GM18498 (cell line): ENCODE data around the gene SUCLG2.
A peak's percentile ranks its signal among the peaks of the same experiment; 100 is the strongest.

Source experiments
- ATAC-seq: cut with Tn5 transposase; IDR thresholded peaks from one replicate; pipeline ENCODE4 v1.9.1; 2021; ENCODE audit warnings: mild to moderate bottlenecking, moderate library complexity; ENCODE audit not compliant: unreplicated experiment

Gene SUCLG2

DNA sequence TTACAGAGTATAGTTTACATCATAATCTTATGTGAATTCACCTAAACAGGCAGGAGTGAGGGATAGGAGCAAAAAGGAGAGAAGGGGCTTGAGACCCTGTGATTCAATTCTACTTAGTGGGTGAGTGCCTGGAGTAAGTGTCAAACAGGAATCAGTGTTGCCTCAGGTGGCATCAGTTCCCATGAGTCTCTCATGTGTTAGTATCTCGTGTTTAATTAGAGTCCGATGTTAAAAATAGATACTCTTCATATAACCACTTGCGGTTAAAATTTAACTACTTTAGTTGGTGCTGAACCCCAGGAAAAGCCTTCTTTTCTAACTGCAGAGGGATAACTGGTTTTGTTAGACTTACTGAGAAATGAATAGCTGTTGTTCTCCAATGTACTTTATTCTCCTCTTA lies 251.5 kb downstream of the SUCLG2 start:
- ATAC-seq = no peak

DNA sequence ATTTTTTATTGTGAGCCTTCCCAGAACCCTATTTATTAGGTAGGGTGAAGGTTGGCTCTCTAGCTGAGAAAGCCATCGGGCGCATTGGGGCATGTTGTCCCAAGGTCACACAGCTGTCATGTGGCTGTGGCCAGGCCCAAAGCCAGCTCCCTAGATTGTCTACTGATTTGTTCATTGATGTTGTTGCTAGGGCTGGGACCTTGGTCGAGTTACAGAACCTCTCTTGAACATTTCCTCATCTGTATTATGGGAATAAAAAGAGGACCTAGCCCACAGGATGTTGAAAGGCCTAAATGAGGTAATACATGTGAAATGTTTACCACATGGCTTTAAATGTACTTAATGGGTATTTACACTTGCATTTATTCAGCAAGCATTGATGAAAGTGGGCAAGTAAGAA lies 252.5 kb downstream of the SUCLG2 start:
- no peak for ATAC-seq

DNA sequence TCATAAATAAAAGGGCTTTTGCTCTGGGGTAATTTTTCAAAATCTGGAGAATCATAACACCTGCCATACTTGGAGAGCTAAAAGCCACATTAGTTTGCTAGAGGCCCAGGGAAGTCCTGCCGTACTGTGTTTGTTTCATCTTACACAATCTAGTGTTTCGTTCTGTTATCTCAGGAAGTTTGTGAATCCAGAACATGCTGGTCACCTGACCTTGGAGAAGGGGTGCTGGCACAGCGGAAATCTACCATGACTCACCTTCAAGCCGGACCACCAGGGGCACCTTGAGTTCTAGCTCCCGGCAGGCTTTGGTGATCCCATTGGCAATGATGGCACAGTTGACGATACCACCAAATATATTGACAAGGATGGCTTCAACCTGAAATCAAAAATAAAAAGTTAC lies 253.9 kb downstream of the SUCLG2 start:
- no peak for ATAC-seq

DNA sequence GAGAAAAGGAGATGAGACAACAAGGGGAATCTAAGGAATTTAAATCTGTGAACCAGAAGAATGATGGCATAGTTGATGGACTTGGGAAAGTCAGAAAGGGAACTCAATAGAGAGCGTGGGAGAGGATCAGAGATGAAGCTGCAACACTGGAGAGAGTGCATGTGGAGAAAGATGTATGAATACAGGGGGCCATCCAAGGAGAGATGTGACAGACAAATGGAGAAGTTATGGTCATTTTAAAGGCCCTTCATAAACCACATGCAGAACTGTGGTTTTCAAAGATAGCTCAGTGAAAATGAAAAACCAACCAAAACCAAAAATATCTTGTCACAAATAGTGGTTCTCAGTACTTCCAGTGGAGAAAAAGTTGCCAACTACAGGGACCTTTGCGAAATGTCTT lies 265.2 kb downstream of the SUCLG2 start:
- ATAC-seq = peak; percentile 94

DNA sequence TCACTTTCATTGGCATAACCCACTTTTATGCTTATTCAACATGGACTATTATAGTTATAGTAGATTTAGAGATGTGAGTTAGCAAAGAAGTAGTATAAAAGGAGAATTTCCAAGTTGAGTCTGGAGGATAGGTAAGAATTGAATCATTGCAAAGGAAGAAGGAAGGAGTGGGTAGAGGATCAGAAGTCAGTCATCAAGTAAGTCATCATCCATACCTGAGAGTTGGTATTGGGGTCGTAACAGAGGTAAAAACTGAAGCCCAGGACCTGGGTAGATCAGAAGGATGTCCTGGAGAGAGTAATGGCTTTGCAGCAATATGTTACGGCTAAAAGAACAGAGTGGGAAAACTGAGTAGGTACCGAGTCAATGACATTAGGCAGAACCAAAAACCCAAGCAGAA lies 265.7 kb downstream of the SUCLG2 start:
- peak; percentile 4 for ATAC-seq

DNA sequence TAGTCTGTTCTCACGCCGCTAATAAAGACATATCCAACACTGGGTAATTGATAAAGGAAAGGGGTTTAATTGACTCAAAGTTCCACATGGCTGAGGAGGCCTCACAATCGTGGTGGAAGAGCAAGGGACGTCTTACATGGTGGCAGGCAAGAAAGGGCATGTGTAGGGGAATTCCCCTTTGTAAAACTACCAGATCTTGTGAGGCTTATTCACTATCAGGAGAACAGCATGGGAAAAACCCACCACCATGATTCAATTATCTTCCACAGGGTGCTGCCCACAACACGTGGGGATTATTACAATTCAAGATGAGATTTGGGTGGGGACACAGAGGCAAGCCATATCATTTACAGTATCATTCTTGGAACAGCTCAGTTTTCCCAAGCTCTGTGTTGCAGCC lies 268.0 kb downstream of the SUCLG2 start:
- ATAC-seq = no peak

DNA sequence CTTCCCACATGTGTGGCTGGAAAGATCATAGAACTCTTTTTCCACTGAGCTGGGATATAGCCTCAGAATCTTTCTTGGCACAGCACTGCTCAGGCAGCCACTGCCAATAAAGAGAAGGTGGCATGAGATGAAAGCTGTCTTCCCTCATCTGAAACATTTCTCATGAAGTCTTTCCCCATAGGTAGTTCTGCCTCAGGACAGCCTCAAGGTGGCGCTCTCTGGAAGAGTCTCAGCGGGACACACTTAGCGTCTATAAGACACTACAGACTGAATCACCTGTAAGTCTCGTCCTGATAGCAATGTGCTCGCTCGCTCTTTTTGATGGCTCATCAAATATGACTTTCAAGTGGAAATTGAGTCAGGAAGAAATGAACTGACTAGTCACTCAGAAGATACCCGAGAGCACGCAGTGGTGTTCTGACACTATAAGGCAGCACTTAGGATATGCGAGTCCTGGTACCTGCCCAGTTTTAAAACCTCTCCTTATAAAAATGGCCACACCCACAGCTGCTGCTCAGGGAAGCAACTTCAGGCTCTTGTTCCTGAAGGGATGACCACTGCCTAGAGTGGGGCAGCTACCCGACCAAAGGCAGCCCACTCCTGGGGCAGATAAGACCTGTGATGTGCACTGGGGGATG lies 269.5 kb downstream of the SUCLG2 start:
- ATAC-seq = no peak

DNA sequence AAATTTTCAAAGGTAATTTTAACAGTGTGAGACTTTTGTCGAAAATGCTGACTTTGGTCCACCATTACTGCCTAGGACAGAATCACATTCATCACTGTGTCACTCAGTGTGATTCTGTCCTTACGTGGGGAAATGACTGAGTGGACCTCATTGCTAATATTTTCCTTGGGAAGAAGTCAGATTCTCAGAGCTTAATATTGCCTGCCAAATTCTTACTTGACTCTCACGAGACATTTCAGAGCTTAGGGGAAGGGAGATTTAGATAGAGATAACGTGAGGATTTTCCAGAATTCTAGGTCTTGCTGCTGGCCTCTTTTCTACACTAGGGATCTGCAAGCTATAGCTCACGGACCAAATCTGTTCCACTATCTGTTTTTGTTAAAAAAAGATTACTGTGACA lies 270.4 kb downstream of the SUCLG2 start:
- no peak for ATAC-seq

DNA sequence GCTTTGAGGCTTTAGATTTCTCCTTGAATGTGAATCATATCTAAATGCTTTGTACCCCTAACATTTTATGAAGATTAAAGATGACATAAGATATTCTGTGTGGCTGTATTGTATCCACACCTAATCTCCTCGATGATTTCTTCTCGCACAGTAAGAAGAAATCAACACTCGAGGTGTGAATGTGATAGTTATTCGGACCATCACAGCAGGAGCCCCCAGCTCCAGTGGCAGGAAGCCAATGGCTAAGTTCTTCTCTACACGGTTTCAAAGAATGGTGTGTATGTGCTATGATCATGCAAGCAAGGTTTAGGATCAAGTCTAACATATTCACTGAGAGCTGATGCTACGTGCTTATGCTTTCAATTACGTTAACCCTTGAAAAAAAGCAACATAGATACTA lies 271.0 kb downstream of the SUCLG2 start:
- no peak for ATAC-seq

DNA sequence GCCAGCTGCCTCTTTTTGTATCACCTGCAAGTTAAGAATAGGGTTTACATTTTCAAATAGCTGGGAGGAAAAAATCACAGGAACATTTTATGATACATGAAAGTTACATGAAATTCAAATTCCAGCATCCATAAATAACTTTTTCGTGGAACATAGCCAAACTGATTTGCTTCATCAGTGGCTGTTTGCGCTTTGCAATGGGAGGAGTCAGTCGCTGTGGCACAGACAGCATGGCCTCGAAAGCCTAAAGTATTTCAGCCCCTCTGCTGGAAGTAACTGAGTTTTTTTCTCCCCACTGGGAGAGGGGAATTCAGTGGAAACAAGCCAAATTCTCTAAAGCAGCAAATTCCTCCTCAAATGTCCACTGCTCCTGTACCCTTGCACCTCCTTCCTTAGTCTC lies 271.9 kb downstream of the SUCLG2 start:
- no peak for ATAC-seq

DNA sequence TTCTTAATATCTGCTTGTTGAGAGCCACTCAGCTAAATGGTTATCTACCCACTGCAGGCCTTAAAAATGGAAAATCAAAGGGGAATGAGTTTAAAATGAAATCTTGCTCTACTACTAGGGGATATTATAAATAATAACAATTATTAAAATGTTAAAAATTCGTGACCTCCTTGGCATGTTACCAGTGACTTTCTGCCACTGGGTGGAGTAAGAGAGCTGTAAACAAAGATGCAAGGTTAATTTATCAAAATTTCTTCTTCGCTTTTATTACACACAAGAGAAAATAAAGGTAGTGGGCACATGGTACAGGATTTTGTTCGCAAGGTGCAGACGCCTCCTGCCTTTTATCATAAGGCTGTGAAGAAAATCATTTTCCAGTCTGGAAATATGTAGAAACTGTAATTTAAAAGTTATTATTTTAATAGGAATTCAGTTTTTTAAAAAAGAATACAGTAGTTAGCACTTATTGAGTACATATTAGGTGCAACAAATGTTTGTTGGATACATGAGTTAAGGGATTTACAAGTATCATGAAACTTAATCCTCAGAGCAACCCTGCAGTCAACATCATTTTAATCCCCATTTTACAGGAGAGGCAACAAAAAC lies 272.6 kb downstream of the SUCLG2 start:
- no peak for ATAC-seq

DNA sequence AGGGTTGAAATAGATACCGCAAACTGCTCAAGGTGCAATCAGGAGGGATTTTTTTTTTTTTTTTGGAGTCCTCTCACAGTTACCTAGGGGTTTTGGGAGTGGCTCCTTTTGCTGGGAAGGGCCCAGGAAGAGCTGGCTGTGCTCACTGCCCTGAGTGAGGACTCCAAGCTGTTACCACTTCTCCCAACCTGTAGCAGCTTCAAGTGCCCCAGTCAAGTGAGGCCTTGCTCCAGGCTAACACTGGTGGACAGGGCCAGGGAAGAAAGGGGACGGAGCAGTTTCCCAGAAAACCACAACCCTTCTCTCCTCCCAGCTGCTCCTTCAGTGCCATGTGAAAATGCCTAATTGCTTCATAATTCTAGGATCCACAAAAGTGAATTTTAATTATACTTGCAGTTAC lies 274.3 kb downstream of the SUCLG2 start:
- no peak for ATAC-seq

DNA sequence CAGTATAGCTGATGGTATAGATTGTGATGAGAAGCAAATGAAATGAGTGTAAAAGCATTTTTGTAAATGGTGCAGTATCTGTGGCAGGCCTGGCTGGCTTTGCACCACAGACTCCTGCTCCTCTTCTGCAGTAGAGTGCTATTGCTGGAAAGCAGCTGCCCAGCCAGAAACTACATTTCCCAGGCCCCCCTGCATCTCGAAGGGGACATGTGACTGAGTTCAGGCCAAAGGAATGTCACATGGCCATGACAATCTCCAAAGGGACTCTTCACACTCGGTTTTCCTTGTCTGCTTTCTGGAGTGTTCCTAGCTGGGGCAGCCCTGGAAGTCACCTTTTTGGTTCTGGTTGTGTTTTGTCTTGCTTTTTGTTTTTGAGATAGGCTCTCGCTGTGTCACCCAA lies 277.1 kb downstream of the SUCLG2 start:
- ATAC-seq = no peak

DNA sequence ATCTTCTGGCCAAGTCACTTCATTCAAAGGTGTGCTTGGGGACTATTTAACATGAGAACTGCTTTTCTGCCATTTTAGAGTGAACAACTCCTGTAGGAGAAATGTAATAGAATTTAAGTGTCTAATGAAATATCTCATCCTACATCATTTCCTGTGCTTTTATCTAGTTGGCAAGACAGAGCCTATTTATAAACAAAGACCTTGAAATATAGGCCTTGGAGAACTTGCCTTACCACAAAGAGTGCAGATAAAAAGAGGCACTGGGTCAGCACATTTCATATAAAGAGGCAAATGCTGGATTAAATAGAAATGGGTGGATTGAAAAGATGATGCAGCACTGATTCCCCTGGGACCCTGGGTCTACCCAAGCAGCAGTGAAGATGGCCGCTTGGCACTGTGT lies 278.0 kb downstream of the SUCLG2 start:
- ATAC-seq = no peak

DNA sequence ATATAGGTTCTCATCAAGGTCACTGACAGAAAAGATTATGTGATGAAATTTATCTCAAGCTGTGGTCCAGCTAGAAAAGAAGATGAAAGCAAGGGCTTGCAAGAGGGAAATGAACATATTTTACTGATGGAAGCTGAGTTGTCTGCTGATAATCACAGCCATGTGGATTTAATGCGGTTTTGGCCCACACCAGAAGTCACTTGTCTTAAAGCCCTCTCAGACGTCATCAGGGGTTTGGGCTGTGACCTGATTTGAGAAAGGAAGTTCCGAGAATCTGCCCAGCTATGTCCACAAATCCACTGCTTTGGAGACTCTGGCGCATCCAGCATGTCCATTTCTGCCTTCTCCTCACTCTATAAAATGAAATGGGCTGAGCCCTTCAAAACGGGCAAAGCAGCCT lies 278.4 kb downstream of the SUCLG2 start:
- ATAC-seq = no peak

DNA sequence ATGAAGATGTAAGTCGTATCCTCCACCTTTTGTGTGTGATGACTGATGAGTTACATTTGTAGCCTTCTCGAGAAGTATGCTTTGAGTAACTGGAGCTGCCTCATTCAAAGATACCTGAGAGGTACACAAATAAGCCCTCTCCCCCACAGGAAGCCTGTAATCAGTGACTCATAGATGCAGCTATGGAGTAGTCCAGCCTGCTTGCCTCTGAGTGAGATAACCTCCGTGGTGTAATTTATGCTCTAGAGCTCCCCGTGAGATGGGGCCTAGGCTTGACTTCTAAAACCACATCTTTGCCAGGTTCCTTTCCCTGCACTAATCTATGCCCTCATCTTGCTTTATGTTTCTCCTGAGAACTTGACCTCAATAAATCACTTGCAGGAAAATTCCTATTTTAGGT lies 291.7 kb downstream of the SUCLG2 start:
- ATAC-seq = no peak

DNA sequence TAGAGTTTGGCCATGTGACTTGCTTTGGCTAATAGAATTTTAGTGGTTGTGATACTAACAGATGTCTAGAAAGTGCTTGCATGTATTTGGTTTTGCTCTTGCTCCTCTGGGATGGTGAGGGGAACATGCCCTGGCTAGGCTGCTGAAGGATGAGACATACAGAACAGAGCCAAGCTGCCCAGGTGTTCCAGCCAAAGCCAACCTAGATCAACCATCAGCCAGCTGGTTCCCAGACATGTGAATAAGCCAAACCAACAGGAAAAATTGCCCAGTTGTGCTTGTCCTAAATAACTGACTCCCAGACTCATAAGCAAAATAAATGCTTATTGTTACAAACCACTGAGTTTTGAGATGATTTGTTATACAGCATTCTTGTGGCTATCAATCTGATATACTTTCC lies 292.6 kb downstream of the SUCLG2 start:
- no peak for ATAC-seq

DNA sequence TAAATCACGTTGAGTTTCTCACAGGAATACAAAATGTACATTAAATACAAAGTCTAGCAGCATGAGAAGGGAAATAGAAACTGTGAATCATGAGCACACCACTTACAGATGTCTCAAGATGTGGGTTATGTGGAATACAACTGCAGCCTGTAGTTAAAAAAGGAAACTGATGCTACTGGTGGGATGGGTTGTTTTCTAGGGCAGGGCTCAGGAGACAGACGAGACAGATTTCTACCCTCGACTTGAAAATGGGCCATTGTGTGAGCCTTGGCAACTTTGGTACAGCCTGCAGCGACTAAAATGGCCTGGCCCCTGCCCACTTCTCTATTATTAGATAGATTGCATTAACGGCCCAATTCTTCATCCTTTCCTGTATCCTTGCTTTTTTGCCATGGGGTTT lies 293.1 kb downstream of the SUCLG2 start:
- peak; percentile 51 for ATAC-seq

DNA sequence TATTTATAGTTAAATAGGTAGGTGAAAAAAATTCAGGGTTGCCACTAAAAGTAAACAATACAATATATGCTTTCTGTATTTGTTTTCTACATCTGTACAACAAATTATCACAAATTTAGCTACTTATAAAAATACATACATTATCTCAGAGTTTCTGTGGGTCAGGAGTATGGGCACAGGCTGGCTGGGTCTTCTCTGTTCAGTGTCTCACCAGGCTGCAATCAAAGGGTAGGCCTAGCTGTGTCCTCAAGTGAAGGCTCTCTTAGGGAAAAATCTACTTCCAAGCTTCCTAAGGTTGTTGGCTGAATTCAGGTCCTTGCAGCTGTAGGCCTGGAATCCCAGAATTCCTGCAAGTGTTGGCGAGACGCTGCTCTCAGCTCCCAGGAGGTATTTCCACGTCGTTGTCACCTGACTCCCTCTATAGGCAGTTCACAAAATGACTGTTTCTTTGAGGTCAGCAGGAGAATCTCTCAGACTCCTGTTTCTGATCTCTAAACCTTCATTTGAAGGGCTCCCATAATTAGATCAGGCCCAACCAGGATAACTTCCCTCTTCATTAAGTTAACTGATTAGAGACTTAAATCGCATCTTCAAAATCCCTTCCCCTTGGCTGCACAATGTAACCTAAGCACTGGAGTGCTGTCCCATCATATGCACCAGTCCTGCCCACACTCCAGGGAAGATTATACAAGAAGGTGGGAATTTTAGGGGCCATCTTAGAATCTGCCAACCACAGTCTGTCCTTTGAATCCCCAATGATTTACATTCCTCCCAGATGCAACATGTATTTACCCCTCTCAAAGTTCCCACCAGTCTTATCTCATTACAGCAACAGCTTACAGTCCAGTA lies 296.6 kb downstream of the SUCLG2 start:
- no peak for ATAC-seq

DNA sequence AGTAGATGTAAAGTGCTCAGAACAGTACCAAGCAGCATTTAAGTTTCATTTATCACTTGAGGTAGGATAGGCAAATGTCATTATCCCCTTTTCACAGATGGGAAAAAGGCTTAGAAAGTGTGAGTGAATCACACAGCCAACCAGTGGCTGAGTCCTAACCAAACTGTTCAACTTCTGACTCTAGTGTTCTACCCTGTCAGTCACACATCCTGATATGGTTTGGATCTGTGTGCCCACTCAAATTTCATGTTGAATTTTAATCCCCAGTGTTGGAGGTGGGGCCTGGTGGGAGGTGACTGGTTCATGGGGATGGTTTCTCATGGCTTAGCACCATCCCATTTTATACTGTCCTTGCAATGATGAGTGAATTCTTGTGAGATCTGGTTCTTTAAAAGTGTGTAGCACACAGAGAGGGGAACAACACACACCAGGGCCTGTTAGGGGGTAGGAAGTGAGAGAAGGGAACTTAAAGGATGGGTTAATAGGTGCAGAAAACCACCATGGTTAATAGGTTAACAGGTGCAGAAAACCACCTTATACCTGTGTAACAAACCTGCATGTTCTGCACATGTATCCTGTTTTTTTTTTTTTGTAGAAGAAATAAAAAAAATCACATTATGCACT lies 304.7 kb downstream of the SUCLG2 start:
- ATAC-seq = peak; percentile 93

DNA sequence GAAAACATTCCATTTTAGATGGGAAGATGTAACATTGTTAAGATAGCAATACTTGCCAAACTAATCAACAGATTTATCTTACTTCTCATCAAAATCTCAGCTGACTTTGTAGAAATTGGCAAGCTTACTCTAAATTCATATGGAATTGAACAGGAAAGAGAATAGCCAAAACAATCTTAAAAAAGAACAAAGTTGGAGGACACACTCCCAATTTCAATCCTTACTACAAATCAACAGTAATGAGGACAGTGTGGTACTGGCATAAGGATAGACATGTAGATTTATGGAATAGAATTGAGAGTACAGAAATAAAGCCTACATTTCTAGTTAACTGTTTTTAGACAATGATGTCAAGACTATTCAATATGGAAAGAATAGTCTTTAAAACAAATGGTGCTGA lies 308.3 kb downstream of the SUCLG2 start:
- no peak for ATAC-seq

DNA sequence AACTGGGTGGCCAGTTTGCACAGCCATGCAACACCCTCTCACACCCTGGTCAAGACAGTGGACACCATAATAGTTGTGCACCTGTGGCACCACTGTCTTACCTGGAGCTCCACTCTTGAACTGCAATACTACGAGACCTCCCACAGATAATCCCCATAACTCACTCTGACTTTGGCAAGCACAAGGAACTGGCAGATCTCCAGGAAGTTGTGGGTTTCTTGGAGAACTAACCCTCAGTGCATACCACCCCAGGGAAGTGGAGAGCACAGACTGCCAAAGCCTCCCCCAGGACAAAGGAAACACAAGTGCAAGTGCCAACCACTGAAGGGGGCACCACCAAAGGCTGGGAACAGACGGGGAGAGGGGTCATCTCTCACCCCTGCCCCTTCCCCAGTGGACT lies 318.6 kb downstream of the SUCLG2 start:
- ATAC-seq = no peak
